Aorta (tissue), 5 donors: ENCODE data around the gene SF3B2. TPM values are rescaled to one million over a fixed set of nuclear protein-coding genes. Genes with fewer than 3 reads are reported as not detected.

ENCODE experiments used
- ATAC-seq: fragments of 200-7000 bp; cut with Tn5 transposase; one replicate; pipeline ENCODE4 v1.9.1; 2022; ENCODE audit warnings: moderate library complexity; ENCODE audit not compliant: low FRiP score
- DNase-seq, 2 donors: peaks; one replicate each; pipeline ENCODE4 v3.0.0-alpha.2; 2020
- H3K27ac ChIP-seq, 2 donors: one replicate each; pipeline ENCODE4 v1.5.1; 2013; ENCODE audit warnings: low read length in 2 of 2, mild to moderate bottlenecking in 2 of 2, moderate library complexity in 2 of 2, control low read depth in 1 of 2, inconsistent platforms in 1 of 2, low read depth in 1 of 2
- H3K27me3 ChIP-seq, 2 donors: one replicate each; pipeline ENCODE4 v1.6.1; 2013; ENCODE audit warnings: control low read depth in 1 of 2, low read length in 1 of 2, mild to moderate bottlenecking in 1 of 2, moderate library complexity in 1 of 2; ENCODE audit not compliant: insufficient read depth in 2 of 2, control insufficient read depth in 1 of 2
- H3K36me3 ChIP-seq, 2 donors: one replicate each; pipeline ENCODE4 v1.6.1; 2013; ENCODE audit warnings: control low read depth in 1 of 2, low read length in 1 of 2, mild to moderate bottlenecking in 1 of 2; ENCODE audit not compliant: insufficient read depth in 2 of 2, control insufficient read depth in 1 of 2
- H3K4me1 ChIP-seq, 2 donors: one replicate each; pipeline ENCODE4 v1.6.1; 2013; ENCODE audit warnings: low read length in 2 of 2, control low read depth in 1 of 2, mild to moderate bottlenecking in 1 of 2, moderate library complexity in 1 of 2; ENCODE audit not compliant: insufficient read depth in 2 of 2, control insufficient read depth in 1 of 2
- H3K4me3 ChIP-seq, 2 donors: one replicate each; pipeline ENCODE4 v1.5.1; 2013; ENCODE audit warnings: low read length in 2 of 2, control low read depth in 1 of 2, mild to moderate bottlenecking in 1 of 2
- H3K9me3 ChIP-seq: one replicate; pipeline ENCODE4 v1.6.1; 2013; ENCODE audit warnings: mild to moderate bottlenecking, low read length; ENCODE audit not compliant: control insufficient read depth
- WGBS, 2 donors: extraction: QIAGEN DNeasy Blood & Tissue Kit; methylation state at CpG; one replicate each; pipeline ENCODE4 v1.1.7; 2013; 5-methylcytosine and 5-hydroxymethylcytosine counted together
- intact Hi-C, 2 donors: fragments of 100-400 bp; cut with DNase I; formaldehyde crosslinking; loops; one replicate each; pipeline versions ENCODE4 v1.14.2 to v1.15.0; 2022
- polyA plus RNA-seq, 2 donors: library from polyadenylated mRNA; stranded (reverse); fragments of 200-250 nt; gene quantifications; one replicate each; pipeline ENCODE4 v1.2.3, GENCODE V29; 2013
- total RNA-seq, 2 donors: library from RNA; stranded (reverse); fragmentation: NEBNext Ultra II Directional; extraction: Animal tissue kit (Norgen Biotek cat#: 25700); gene quantifications; one replicate each; pipeline ENCODE4 v1.2.1, GENCODE V29; 2021
- donor health status: healthy with polysubstance abuse.
- donor health status: Bipolar disorder and iron deficiency.
- donor health status: DM: no; HTN: no; CAD: no.
- donor health status: DM: no; HTN: no; CAD: no.
- donor health status: DM: yes; HTN: yes; CAD: no.

SF3B2 gene
- total and polyA plus RNA-seq, 4 donors: 59.0 to 146 (median 134) TPM

DNA sequence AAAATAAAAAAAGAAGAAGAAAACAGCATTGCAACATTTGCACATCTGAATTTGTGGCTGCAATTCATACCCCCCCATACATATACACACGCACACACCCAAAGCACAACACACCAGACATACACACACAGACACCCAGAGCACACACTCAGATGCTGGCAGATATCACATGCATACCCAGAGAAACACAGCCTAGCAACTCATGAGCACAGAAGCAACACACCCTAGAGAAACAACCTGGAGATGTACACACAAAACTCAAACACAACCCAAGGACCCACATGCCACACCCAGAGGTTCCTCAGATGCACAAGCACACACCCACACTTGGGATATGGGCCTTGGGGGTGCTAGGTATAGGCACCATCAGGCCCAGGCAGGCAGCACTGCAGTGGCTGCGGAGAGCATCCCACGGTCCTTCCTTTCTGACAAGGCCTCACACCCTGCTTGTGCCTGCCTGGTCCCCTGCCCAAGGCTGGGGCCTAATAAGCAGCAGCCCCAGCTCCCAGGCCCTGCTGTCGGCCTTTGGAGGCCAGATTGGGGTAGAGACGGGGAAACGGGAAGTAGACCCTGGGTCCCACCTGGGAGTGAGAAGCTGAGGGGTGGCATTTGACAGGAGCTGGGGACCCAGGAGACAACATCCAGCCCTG, 37.2 kb upstream of the SF3B2 start:
- H3K4me3 ChIP-seq: no peak overlapping the region
- no peaks in the 10 kb centered on the region for H3K9me3 ChIP-seq
- no peaks in the 10 kb centered on the region for H3K27me3 ChIP-seq
- H3K27ac ChIP-seq: peak overlapping the region; percentile 48 to 93
- H3K4me1 ChIP-seq: no peaks in the 10 kb centered on the region
- WGBS, 2 donors: 27 to 31% methylated on average over 6 of the region's 6 CpGs
- no peak for DNase-seq
- ATAC-seq: peak; percentile 37
- H3K36me3 ChIP-seq: no peaks in the 10 kb centered on the region
- intact Hi-C loops: no loop called here

DNA sequence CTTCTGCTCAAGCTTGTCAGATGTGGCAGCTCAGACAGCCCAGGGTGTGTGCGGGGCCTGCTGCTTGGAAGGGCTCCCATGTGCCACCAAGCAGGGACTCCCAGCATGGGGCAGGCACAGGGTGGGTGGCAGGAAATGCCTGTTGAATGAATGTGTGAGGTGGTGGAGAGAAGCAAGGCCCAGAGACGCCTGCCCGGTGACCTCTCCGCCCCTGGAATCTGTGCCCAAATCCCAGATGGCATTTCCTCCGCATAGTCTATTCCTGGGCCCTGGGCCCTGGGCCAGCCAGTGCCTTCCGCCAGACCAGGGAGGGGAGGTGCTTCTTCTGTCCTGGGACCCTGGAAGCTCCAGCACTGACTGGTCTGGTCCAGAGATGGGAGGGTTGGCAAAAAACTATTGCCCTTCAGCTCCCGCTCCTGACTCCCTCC, 36.7 kb upstream of the SF3B2 start:
- peak; percentile 76 for ATAC-seq
- no peaks in the 10 kb centered on the region for H3K4me1 ChIP-seq
- H3K27ac ChIP-seq: peak overlapping the region; percentile 88 to 93
- intact Hi-C loops: no loop called here
- no peaks in the 10 kb centered on the region for H3K9me3 ChIP-seq
- no peak overlapping the region for H3K4me3 ChIP-seq
- 2 to 6% methylated on average over 7 of the region's 7 CpGs for WGBS, 2 donors
- peak; percentile 93 to 96 for DNase-seq
- H3K27me3 ChIP-seq: no peaks in the 10 kb centered on the region
- no peaks in the 10 kb centered on the region for H3K36me3 ChIP-seq

DNA sequence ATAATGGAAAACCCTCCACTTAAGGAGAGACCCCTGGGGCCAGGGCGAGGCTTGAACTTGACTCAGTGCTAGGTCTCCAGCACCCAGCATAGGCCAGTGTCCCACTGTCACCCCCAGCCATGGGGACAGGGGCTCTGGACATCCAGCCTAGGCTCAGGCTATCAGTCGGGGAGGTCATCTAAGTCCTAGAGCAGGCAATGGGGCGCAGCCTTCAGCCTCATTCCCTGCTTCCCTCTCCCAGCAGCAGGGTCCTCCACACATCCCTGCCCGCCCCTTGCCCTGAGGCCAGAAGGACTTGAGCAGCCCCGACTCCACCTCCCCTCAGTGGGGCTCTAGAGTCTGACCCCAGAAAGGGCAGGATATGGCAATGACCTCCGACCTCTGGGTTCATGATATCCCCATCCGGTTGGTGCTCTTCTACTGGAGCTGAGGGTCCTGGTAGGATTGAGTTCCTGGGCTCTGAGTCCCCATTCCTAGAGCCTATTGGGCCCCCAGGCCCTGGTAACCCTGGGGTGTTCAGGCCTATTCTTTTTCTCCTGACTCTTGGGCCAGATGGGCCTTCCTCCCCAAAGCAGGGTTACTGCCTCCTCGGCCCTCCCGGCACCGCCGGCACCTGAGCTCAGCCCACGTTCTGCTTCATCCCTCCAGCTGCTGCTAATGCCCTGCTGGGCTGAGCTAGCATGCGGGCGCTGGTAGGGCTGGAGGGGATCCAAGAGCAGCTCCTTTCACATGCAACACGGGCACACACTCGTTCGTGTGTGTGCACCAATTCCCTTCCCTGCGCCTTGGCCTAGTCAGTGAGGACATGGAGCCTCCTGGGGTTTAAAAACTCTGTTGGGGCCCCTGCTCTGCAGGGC, 36.0 kb upstream of the SF3B2 start:
- Histone ChIP-seq H3K9me3 (no peaks in the 10 kb centered on the region), H3K4me1 (no peaks in the 10 kb centered on the region), H3K4me3 (no peak overlapping the region), H3K27me3 (no peaks in the 10 kb centered on the region), H3K27ac (peak overlapping the region; percentile 88 to 93), H3K36me3 (no peaks in the 10 kb centered on the region)
- intact Hi-C loops: no loop called here
- WGBS, 2 donors: 35 to 36% methylated on average over 18 of the region's 18 CpGs
- peak; percentile 28 for ATAC-seq
- peak; percentile 79 to 84 for DNase-seq

DNA sequence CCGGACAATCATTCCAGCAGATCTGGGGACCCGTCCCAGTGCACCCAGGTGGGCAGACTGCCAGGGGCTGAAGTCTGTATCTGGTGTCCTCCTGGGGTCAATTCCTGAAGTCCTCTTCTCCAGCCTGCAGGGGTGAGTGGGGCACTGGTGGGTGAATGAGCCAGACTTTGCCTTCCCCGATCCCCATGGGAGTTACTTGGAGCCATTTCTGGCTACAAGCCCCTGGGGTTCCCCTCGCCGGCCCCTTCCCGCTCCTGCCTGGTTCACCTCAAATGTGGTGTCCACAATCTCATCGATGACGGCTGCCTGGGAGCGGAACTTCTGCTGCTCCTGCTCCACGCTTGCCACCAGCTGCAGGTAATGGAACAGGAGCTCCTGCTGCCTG, 35.4 kb upstream of the SF3B2 start:
- Histone ChIP-seq H3K27ac (peak overlapping the region; percentile 8 to 62), H3K27me3 (no peaks in the 10 kb centered on the region), H3K9me3 (no peaks in the 10 kb centered on the region), H3K4me1 (no peaks in the 10 kb centered on the region), H3K4me3 (no peak overlapping the region), H3K36me3 (no peaks in the 10 kb centered on the region)
- 49 to 54% methylated on average over 10 of the region's 10 CpGs for WGBS, 2 donors
- intact Hi-C loops: no loop called here
- DNase-seq: no peak
- no peak for ATAC-seq

DNA sequence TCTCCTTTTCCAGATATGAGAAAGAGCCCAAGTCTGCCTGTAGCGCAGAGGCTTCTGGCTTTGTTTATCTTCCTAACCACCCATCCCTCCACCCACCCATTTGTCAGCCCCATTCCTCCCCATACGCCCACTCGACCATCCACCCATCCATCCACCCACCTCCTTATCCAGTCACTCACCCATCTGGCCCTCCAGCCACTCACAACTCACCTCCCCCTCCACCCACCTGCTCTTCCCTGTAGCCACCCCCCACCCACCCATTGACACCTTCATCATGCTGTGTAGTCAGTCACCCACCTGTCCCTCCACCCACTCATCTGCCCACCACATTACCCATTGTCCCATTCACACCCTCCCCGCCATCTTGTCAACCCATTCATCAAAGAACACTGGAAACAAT, 34.8 kb upstream of the SF3B2 start:
- Histone ChIP-seq H3K27me3 (no peaks in the 10 kb centered on the region), H3K4me1 (no peaks in the 10 kb centered on the region), H3K4me3 (no peak overlapping the region), H3K9me3 (no peaks in the 10 kb centered on the region), H3K36me3 (no peaks in the 10 kb centered on the region), H3K27ac (peak overlapping the region in 1 of 2 donors; percentile 23)
- intact Hi-C loops: no loop called here
- ATAC-seq (no peak), DNase-seq (no peak)
- 88 to 90% methylated on average over 4 of the region's 4 CpGs for WGBS, 2 donors

DNA sequence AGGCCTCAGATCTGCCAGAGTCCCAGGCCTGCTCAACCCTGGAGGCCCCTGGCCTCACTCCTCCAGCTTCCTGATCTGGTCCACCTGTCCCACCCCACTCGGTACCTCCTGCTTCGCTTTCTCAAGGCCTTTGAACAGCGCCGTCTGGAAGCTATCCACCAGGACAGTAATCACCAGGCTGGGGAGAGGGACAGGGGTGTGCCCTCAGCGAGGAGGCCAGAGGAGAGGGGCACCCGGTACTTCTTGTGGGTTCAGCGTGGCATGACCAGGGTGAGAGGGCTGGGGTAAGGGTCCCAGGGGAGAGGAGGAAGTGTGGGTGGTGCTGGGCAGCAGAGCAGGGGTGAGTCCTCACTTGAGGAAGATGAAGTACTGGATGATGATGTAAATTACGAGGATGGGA, 32.0 kb upstream of the SF3B2 start:
- 73 to 79% methylated on average over 8 of the region's 8 CpGs for WGBS, 2 donors
- no peak for ATAC-seq

DNA sequence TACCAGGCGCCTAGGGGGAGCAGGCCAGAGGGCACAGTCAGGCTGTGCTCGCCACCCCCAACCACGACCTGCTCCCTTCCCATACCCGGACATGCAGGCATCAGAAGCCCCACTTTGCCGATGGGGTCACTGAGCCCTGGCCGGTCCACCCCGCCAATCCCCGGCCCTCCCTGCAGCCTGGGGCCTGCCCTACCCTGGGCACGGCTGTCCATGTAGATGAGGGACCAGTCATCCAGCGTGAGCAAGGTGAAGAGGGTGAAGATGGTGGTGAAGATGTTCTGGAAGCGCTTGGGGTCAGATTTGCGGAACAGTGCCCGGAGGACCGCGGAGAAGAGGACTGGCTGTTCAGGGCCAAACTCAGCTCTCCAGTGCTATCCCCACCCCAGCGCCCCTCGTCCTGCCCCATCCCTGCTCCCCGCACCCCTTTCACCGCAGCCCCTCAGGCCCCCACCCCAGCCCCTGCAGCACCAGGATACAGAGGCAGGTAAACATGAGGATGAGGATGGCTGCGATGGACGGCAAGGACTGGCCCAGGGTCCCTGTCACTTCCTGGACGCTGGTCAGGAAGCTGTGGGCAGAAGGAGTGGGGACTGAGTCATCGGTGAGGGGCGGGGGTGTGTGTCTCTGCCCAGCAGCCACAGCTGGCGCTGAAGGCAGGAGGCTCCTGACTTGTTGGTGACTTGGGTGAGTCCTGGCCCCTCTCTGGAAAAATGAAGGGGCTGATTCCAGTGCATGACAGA, 31.4 kb upstream of the SF3B2 start:
- intact Hi-C loops: loop anchor here (2.0 to 10.0 kb wide), 3 partner anchors 18 to 136 kb away; partner anchors contain the start of genes BANF1 (in 1 of the 2), EIF1AD (in 1 of the 2) and FIBP (in 1 of the 2)
- Histone ChIP-seq H3K36me3 (no peaks in the 10 kb centered on the region), H3K27ac (peak overlapping the region in 1 of 2 donors; percentile 9), H3K9me3 (no peaks in the 10 kb centered on the region), H3K27me3 (no peaks in the 10 kb centered on the region), H3K4me1 (no peaks in the 10 kb centered on the region), H3K4me3 (no peak overlapping the region)
- DNase-seq (peak; percentile 87 to 88), ATAC-seq (no peak)
- WGBS, 2 donors: 76 to 77% methylated on average over 25 of the region's 25 CpGs

More for the DNA sequence above, 32.0 kb upstream of the SF3B2 start:
- H3K4me3 ChIP-seq: no peak overlapping the region
- H3K9me3 ChIP-seq: no peaks in the 10 kb centered on the region
- intact Hi-C loops: loop anchor here (2.0 to 10.0 kb wide), 3 partner anchors 17 to 135 kb away; partner anchors contain the start of genes BANF1 (in 1 of the 2), EIF1AD (in 1 of the 2) and FIBP (in 1 of the 2)
- DNase-seq: no peak
- H3K27me3 ChIP-seq: no peaks in the 10 kb centered on the region
- H3K27ac ChIP-seq: no peak overlapping the region
- H3K4me1 ChIP-seq: no peaks in the 10 kb centered on the region
- H3K36me3 ChIP-seq: no peaks in the 10 kb centered on the region

DNA sequence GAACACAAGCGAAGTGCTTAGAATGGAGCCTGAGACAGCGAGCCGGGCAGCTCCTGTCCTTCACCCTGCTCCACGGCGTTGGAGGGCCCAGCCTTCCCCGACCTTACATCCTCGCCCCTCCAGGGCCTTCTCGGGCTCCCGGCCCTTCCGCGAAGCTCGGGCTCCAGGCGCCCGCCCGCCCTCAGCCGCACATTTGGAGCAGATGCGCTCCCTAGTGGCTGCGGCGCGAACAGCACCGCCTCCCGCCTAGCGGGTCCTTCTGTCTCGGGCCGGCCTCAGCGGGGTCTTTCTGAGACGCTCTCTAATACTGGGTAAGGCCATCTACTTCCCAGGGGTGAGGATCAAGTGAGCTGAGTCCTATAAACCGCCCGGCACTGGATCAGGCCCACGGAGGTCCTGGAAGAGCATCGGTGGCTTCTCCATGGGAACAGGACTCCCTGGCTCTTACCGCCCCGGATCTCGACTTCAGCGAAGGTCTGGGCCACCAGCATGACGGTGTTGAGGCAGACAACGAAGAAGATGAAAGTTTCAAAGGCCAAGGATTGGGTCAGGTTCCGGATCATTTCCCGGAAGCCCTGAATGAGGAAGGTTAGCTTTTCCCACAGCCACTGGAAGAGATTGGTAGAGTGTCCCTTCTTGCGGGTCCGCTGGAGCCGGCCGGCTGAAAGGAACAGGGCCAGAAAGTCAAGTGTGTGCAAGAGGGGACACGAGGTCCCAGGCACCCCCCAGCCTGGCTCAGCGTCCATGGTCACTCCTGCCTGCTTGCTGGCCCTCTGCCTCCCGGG, 29.6 kb upstream of the SF3B2 start:
- WGBS, 2 donors: 13 to 16% methylated on average over 46 of the region's 46 CpGs
- ATAC-seq: peak; percentile 90
- intact Hi-C loops: loop anchor here (1.0 to 10.0 kb wide), 3 partner anchors 33 to 138 kb away; partner anchors contain the start of gene FIBP (in 1 of the 2)
- no peaks in the 10 kb centered on the region for H3K9me3 ChIP-seq
- no peaks in the 10 kb centered on the region for H3K4me1 ChIP-seq
- no peaks in the 10 kb centered on the region for H3K27me3 ChIP-seq
- no peak overlapping the region for H3K4me3 ChIP-seq
- no peak overlapping the region for H3K27ac ChIP-seq
- DNase-seq: peak; percentile 83 to 94
- no peaks in the 10 kb centered on the region for H3K36me3 ChIP-seq
